Colon (tissue), 2 donors: ENCODE results near the gene WDR43.
"Not testable (repeated sequence)": the region's sequence is repeated elsewhere in the genome, so short reads cannot be mapped to it uniquely, and the experiment has no call there.

Experiments
- FAIRE-seq: peaks from 2 replicates; lab custom pipeline; 2012; peaks lifted over from hg19 to GRCh38; lab: Jason Lieb, UNC
- donor health status: control.
- donor health status: control.

WDR43 gene

GRCh38 chr2:28962505-28962904 lies 68.0 kb downstream of the WDR43 start:
- FAIRE-seq: no peak

- no peak for FAIRE-seq
These were observed 76.1 kb downstream of the WDR43 start for GRCh38 chr2:28970464-28971160.

- no peak for FAIRE-seq
These were observed 78.4 kb downstream of the WDR43 start for GRCh38 chr2:28972778-28973335.

- no peak for FAIRE-seq
These were observed 79.8 kb downstream of the WDR43 start for GRCh38 chr2:28974252-28974651.

GRCh38 chr2:28975671-28976070 lies 81.2 kb downstream of the WDR43 start:
- FAIRE-seq: no peak

GRCh38 chr2:28976584-28976983 lies 82.1 kb downstream of the WDR43 start:
- no peak for FAIRE-seq

GRCh38 chr2:28977176-28977875 lies 82.9 kb downstream of the WDR43 start:
- FAIRE-seq: no peak

- FAIRE-seq: not testable (repeated sequence)
These were observed 83.5 kb downstream of the WDR43 start for GRCh38 chr2:28978001-28978400.

GRCh38 chr2:28978606-28979005 lies 84.1 kb downstream of the WDR43 start:
- no peak for FAIRE-seq

GRCh38 chr2:28979041-28979440 lies 84.6 kb downstream of the WDR43 start:
- FAIRE-seq: no peak

GRCh38 chr2:28979576-28980366 lies 85.3 kb downstream of the WDR43 start:
- FAIRE-seq: no peak

- FAIRE-seq: no peak
These were observed 86.0 kb downstream of the WDR43 start for GRCh38 chr2:28980368-28981015.

- FAIRE-seq: no peak
These were observed 86.6 kb downstream of the WDR43 start, which contains the start of gene TOGARAM2 for GRCh38 chr2:28981016-28981441. TSS of gene TOGARAM2 (plus strand) at chr2:28981298. CDS start at chr2:28994835, 13,537 bp downstream.

GRCh38 chr2:28981620-28982376 lies 87.3 kb downstream of the WDR43 start:
- FAIRE-seq: no peak

- FAIRE-seq: no peak
These were observed 88.0 kb downstream of the WDR43 start for GRCh38 chr2:28982381-28982950.

GRCh38 chr2:28986429-28986828 lies 92.0 kb downstream of the WDR43 start:
- FAIRE-seq: no peak

GRCh38 chr2:28989973-28990372 lies 95.5 kb downstream of the WDR43 start:
- FAIRE-seq: no peak

GRCh38 chr2:28990445-28990844 lies 96.0 kb downstream of the WDR43 start:
- no peak for FAIRE-seq

GRCh38 chr2:28991021-28991420 lies 96.6 kb downstream of the WDR43 start:
- no peak for FAIRE-seq

GRCh38 chr2:28991460-28991859 lies 97.0 kb downstream of the WDR43 start:
- no peak for FAIRE-seq
